NCI-H446 (cell line): Measurements from ENCODE around the gene SLC35F3.
"Not testable (repeated sequence)": the region's sequence is repeated elsewhere in the genome, so short reads cannot be mapped to it uniquely, and the experiment has no call there.

ENCODE experiments used
- DNase-seq, 2 experiments: peaks; one replicate each; lab custom pipeline; 2025; lab: John Stamatoyannopoulos, UW

SLC35F3 gene

GRCh38 chr1:234143681-234144080, 239.2 kb downstream of the SLC35F3 start:
- DNase-seq: no peak

GRCh38 chr1:234144901-234145300, 240.4 kb downstream of the SLC35F3 start:
- DNase-seq: no peak

GRCh38 chr1:234148350-234148749, 243.9 kb downstream of the SLC35F3 start:
- no peak for DNase-seq

GRCh38 chr1:234148816-234149215, 244.3 kb downstream of the SLC35F3 start:
- no peak for DNase-seq

- no peak for DNase-seq
These were observed 244.7 kb downstream of the SLC35F3 start for GRCh38 chr1:234149217-234149616.

- no peak for DNase-seq
These were observed 246.4 kb downstream of the SLC35F3 start for GRCh38 chr1:234150892-234151291.

- DNase-seq: not testable (repeated sequence)
These were observed 247.9 kb downstream of the SLC35F3 start for GRCh38 chr1:234152344-234152743.

- peak; percentile 26 to 80 for DNase-seq
These were observed 250.1 kb downstream of the SLC35F3 start for GRCh38 chr1:234154320-234155251.

GRCh38 chr1:234162661-234163060, 258.2 kb downstream of the SLC35F3 start:
- DNase-seq: no peak

- no peak for DNase-seq
These were observed 258.9 kb downstream of the SLC35F3 start for GRCh38 chr1:234163267-234163919.

- no peak for DNase-seq
These were observed 259.7 kb downstream of the SLC35F3 start for GRCh38 chr1:234164098-234164709.

- DNase-seq: no peak
These were observed 263.7 kb downstream of the SLC35F3 start for GRCh38 chr1:234168061-234168724.

- DNase-seq: no peak
These were observed 264.8 kb downstream of the SLC35F3 start for GRCh38 chr1:234169161-234169849.

- DNase-seq: no peak
These were observed 265.6 kb downstream of the SLC35F3 start for GRCh38 chr1:234170067-234170466.

GRCh38 chr1:234170622-234171021, 266.1 kb downstream of the SLC35F3 start:
- DNase-seq: no peak

- no peak for DNase-seq
These were observed 269.5 kb downstream of the SLC35F3 start for GRCh38 chr1:234173968-234174367.

GRCh38 chr1:234175363-234175762, 270.9 kb downstream of the SLC35F3 start:
- peak in 1 of 2 experiments; percentile 60 for DNase-seq

GRCh38 chr1:234176000-234176399, 271.5 kb downstream of the SLC35F3 start:
- peak; percentile 49 to 66 for DNase-seq

- not testable (repeated sequence) for DNase-seq
These were observed 272.4 kb downstream of the SLC35F3 start for GRCh38 chr1:234176847-234177246.

- DNase-seq: no peak
These were observed 281.0 kb downstream of the SLC35F3 start for GRCh38 chr1:234185438-234185837.

GRCh38 chr1:234186037-234186688, 281.7 kb downstream of the SLC35F3 start:
- DNase-seq: no peak
